GM19043 (cell line): ENCODE data around the gene AFF3.

ENCODE experiments used
- ATAC-seq: cut with Tn5 transposase; IDR thresholded peaks from one replicate; pipeline ENCODE4 v1.9.1; 2021; ENCODE audit warnings: low read depth; ENCODE audit not compliant: unreplicated experiment

Gene AFF3

GRCh38 chr2:99656994-99657393 lies 485.4 kb downstream of the AFF3 start:
- no peak for ATAC-seq

GRCh38 chr2:99653433-99653832 lies 489.0 kb downstream of the AFF3 start:
- ATAC-seq = no peak

GRCh38 chr2:99652862-99653261 lies 489.5 kb downstream of the AFF3 start:
- ATAC-seq = no peak

- ATAC-seq = no peak
Measured at GRCh38 chr2:99651930-99652670, 490.3 kb downstream of the AFF3 start.

- no peak for ATAC-seq
Measured at GRCh38 chr2:99648906-99649789, 493.2 kb downstream of the AFF3 start.

GRCh38 chr2:99648178-99648844 lies 494.1 kb downstream of the AFF3 start:
- ATAC-seq = no peak

- ATAC-seq = no peak
Measured at GRCh38 chr2:99645960-99646359, 496.4 kb downstream of the AFF3 start.

GRCh38 chr2:99644419-99644787 lies 498.0 kb downstream of the AFF3 start:
- no peak for ATAC-seq

GRCh38 chr2:99643787-99644418 lies 498.5 kb downstream of the AFF3 start:
- no peak for ATAC-seq

- ATAC-seq = no peak
Measured at GRCh38 chr2:99641999-99642398, 500.4 kb downstream of the AFF3 start.

- no peak for ATAC-seq
Measured at GRCh38 chr2:99640635-99641151, 501.7 kb downstream of the AFF3 start.

GRCh38 chr2:99638791-99639190 lies 503.6 kb downstream of the AFF3 start:
- ATAC-seq = no peak

GRCh38 chr2:99637159-99637697 lies 505.2 kb downstream of the AFF3 start:
- no peak for ATAC-seq

GRCh38 chr2:99636144-99637034 lies 506.0 kb downstream of the AFF3 start:
- ATAC-seq = no peak

- no peak for ATAC-seq
Measured at GRCh38 chr2:99635710-99636109, 506.7 kb downstream of the AFF3 start.

- no peak for ATAC-seq
Measured at GRCh38 chr2:99634234-99634633, 508.2 kb downstream of the AFF3 start.

- ATAC-seq = no peak
Measured at GRCh38 chr2:99631700-99632099, 510.7 kb downstream of the AFF3 start.

GRCh38 chr2:99629320-99629719 lies 513.1 kb downstream of the AFF3 start:
- ATAC-seq = no peak

GRCh38 chr2:99626158-99626557 lies 516.2 kb downstream of the AFF3 start:
- no peak for ATAC-seq
